Endothelial cell of umbilical vein (primary cell): ENCODE results near the gene CBY2. TPM values are rescaled to one million over a fixed set of nuclear protein-coding genes. Genes with fewer than 3 reads are reported as not detected.

Experiments
- Bru-seq: library from RNA; stranded (reverse); fragments of 400-500 nt; gene quantifications from one replicate; lab custom pipeline; 2021; lab: Mats Ljungman, UMichigan
- BruChase-seq, 2 experiments: library from RNA; stranded (reverse); fragments of 400-500 nt; gene quantifications; one replicate each; lab custom pipeline; 2021; lab: Mats Ljungman, UMichigan
- BruUV-seq: library from RNA; stranded (reverse); fragments of 400-500 nt; replicated peaks from 2 replicates; lab custom pipeline; 2021; lab: Mats Ljungman, UMichigan
- CTCF ChIA-PET: fragments of 300-600, 350-600 bp; sonication (Branson Sonifier 250); formaldehyde crosslinking; loops from one replicate; lab custom pipeline; 2021; ENCODE audit warnings: antibody characterized with exemption, inconsistent platforms; lab: Charles Lee
- POLR2A ChIA-PET: fragments of 300-600, 350-600 bp; sonication (Branson Sonifier 250); formaldehyde crosslinking; loops from one replicate; lab custom pipeline; 2021; ENCODE audit warnings: antibody characterized with exemption, inconsistent platforms; lab: Charles Lee
- DNase-seq: peaks from one replicate; pipeline ENCODE4 v3.0.0-alpha.2; 2011; ENCODE audit warnings: low read depth, low spot score
- FAIRE-seq: peaks from 2 replicates; lab custom pipeline; 2011; peaks lifted over from hg19 to GRCh38; lab: Jason Lieb, UNC
- H2AFZ ChIP-seq: 2 replicates; pipeline ENCODE4 v1.6.0; 2012; ENCODE audit warnings: low read depth, low read length, control low read depth, inconsistent platforms
- H3K27ac ChIP-seq: 2 replicates; pipeline ENCODE4 v1.5.1; 2011; ENCODE audit warnings: low read depth, mild to moderate bottlenecking, control low read depth, low read length, moderate library complexity; ENCODE audit not compliant: insufficient read depth
- H3K27me3 ChIP-seq, 2 experiments: 2 replicates each; pipeline versions ENCODE4 v1.6.0 to v1.6.1; 2011; ENCODE audit warnings: low read length in 2 of 2, mixed read lengths in 1 of 2; ENCODE audit not compliant: control insufficient read depth in 2 of 2, insufficient read depth in 2 of 2
- H3K36me3 ChIP-seq, 2 experiments: 2 replicates in 1 of 2; 3 replicates in 1 of 2; pipeline ENCODE4 v1.5.1; 2011; ENCODE audit warnings: low read length in 2 of 2, mild to moderate bottlenecking in 1 of 2, moderate library complexity in 1 of 2; ENCODE audit not compliant: control insufficient read depth in 2 of 2, insufficient read depth in 2 of 2; ENCODE audit errors: extremely low read depth in 1 of 2
- H3K4me1 ChIP-seq: 3 replicates; pipeline ENCODE4 v1.5.1; 2011; ENCODE audit warnings: mild to moderate bottlenecking, low read length; ENCODE audit not compliant: control insufficient read depth, insufficient read depth; ENCODE audit errors: extremely low read depth
- H3K4me2 ChIP-seq: 2 replicates; pipeline ENCODE4 v1.6.1; 2011; ENCODE audit warnings: low read length, control low read depth, mixed read lengths; ENCODE audit not compliant: insufficient read depth
- H3K4me3 ChIP-seq, 3 experiments: fragments of 200-600 bp in 1 of 3; sonication (generic), shearing (Covaris generic) in 1 of 3; replicated peaks in 1 of 3; 2 replicates each; pipeline ENCODE4 v1.5.1; 2011 to 2016; ENCODE audit warnings: control low read depth in 3 of 3, low read length in 3 of 3, mild to moderate bottlenecking in 2 of 3, inconsistent platforms in 1 of 3, low read depth in 1 of 3, moderate library complexity in 1 of 3; ENCODE audit not compliant: insufficient read depth in 1 of 3
- H3K79me2 ChIP-seq: 2 replicates; pipeline ENCODE4 v1.6.0; 2012; ENCODE audit warnings: low read length, inconsistent platforms; ENCODE audit not compliant: control insufficient read depth, insufficient read depth
- H3K9ac ChIP-seq: replicated peaks from 2 replicates; pipeline ENCODE3; 2011; ENCODE audit warnings: low read length, control low read depth; ENCODE audit not compliant: insufficient read depth; ENCODE audit errors: extremely low read depth
- H3K9me1 ChIP-seq: replicated peaks from 3 replicates; pipeline ENCODE4 v1.6.0; 2011; ENCODE audit warnings: mild to moderate bottlenecking, low read length; ENCODE audit not compliant: control insufficient read depth, insufficient read depth; ENCODE audit errors: extremely low read depth
- H3K9me3 ChIP-seq: replicated peaks from 2 replicates; pipeline ENCODE4 v1.5.1; 2012; ENCODE audit warnings: low read length, inconsistent platforms; ENCODE audit not compliant: control insufficient read depth, insufficient read depth
- H4K20me1 ChIP-seq: replicated peaks from 2 replicates; pipeline ENCODE3; 2011; ENCODE audit warnings: mild to moderate bottlenecking, low read length; ENCODE audit not compliant: control insufficient read depth, insufficient read depth; ENCODE audit errors: extremely low read depth
- FOS ChIP-seq: IDR thresholded peaks from 2 replicates; pipeline ENCODE4 v1.6.1; 2011; ENCODE audit warnings: mild to moderate bottlenecking, low read length, moderate library complexity, borderline replicate concordance; ENCODE audit not compliant: insufficient read depth
- GATA2 ChIP-seq: IDR thresholded peaks from 2 replicates; pipeline ENCODE4 v1.7.0; 2011; ENCODE audit warnings: low read depth, mild to moderate bottlenecking, moderate library complexity, mixed read lengths, low read length; ENCODE audit not compliant: insufficient read length, insufficient read depth
- JUN ChIP-seq: IDR thresholded peaks from 2 replicates; pipeline ENCODE4 v1.6.1; 2011; ENCODE audit warnings: borderline replicate concordance, low read depth; ENCODE audit not compliant: insufficient read length, insufficient read depth
- MAX ChIP-seq: IDR thresholded peaks from 2 replicates; pipeline ENCODE4 v1.6.1; 2011; ENCODE audit not compliant: insufficient read depth, insufficient read length
- MYC ChIP-seq: IDR thresholded peaks from one replicate; pipeline ENCODE4 v1.6.1; 2011; ENCODE audit warnings: mild to moderate bottlenecking, low read depth, low read length
- POLR2AphosphoS5 ChIP-seq: IDR thresholded peaks from 2 replicates; pipeline ENCODE4 v1.6.1; 2012; ENCODE audit warnings: low read depth, mild to moderate bottlenecking, control low read depth, low read length, moderate library complexity; ENCODE audit not compliant: insufficient read depth
- dilution Hi-C: fragments of 300-500 bp; cut with MboI; formaldehyde crosslinking; loops from one replicate; pipeline ENCODE4 v1.15.0; 2019; ENCODE audit warnings: low sequenced_read_pairs; ENCODE audit not compliant: extremely low pct_ligation_motif_present
- intact Hi-C: fragments of 100-400 bp; cut with micrococcal nuclease; formaldehyde crosslinking; loops from one replicate; pipeline ENCODE4 v1.10.0; 2022
- long read RNA-seq: library from polyadenylated mRNA; stranded (forward); transcript quantifications from one replicate; pipeline ENCODE4 v2.0.0, GENCODE V29; 2021
- polyA minus RNA-seq, 3 experiments: library from RNA; depleted of rRNA, polyadenylated mRNA; stranded (reverse); fragments of >200 nt; gene quantifications; 1 replicate in 1 of 3; 2 replicates in 2 of 3; pipeline ENCODE4 v1.2.3, GENCODE V29; 2011
- polyA plus RNA-seq, 4 experiments: library from polyadenylated mRNA; depleted of rRNA in 3 of 4; stranded (reverse) in 3 of 4; unstranded in 1 of 4; fragments of >200 nt; gene quantifications; 2 replicates each; pipeline versions ENCODE4 v1.2.1 to v1.2.3, GENCODE V29; 2011 to 2012; ENCODE audit warnings: missing spikeins in 1 of 4
- total RNA-seq: library from RNA; stranded (reverse); gene quantifications from 2 replicates; pipeline ENCODE4 v1.2.3, GENCODE V29; 2021
- TF ChIP-seq, protein P1 (sequence below), 2 donors: IDR thresholded peaks; 1 replicate in 1 of 2; 2 replicates in 1 of 2; pipeline ENCODE4 v1.5.1; 2011; ENCODE audit warnings: low read length in 2 of 2, mild to moderate bottlenecking in 2 of 2, moderate library complexity in 2 of 2, control low read depth in 1 of 2, inconsistent platforms in 1 of 2, low read depth in 1 of 2; ENCODE audit not compliant: insufficient read depth in 1 of 2; ENCODE audit errors: extremely low read depth in 1 of 2

CBY2 gene
- total RNA-seq: not detected in 2 replicates
- not detected in 2 replicates for polyA plus RNA-seq
- not detected in 2 replicates for polyA plus RNA-seq (2011; cell fraction: cytosol; rRNA removed)
- not detected in 2 replicates for polyA plus RNA-seq (2011; cell fraction: nucleus; rRNA removed)
- not detected in 2 replicates for polyA plus RNA-seq (2012)
- not detected in 2 replicates for polyA minus RNA-seq
- not detected for polyA minus RNA-seq (2011; cell fraction: cytosol; rRNA and poly(A)+ RNA removed)
- not detected in 2 replicates for polyA minus RNA-seq (2011; cell fraction: nucleus; rRNA and poly(A)+ RNA removed)
- Bru-seq, nascent RNA: not detected
- BruChase-seq, experiment 1, labeled RNA remaining after a 6-hour chase: not detected
- BruChase-seq, experiment 2, labeled RNA remaining after a 2-hour chase: not detected
- long read RNA-seq: 0 reads

DNA sequence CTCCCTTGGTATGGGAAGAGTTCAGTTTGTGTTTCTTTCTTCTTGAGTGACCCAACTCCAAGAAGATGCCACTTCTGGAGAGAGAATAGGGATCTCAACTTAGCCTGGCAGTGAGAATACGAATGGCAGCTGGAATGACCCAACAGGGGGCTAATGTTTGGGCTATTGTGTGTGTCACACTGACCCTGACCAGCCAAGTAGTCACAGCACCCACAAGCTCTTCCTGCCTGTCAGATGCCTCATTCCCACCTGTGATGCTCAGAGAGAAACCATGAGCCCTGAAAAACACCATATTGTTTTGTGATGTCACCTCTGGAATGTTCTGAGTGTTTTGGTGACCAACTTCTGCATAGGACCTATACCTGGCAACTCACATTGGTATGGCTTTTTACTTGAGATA, at the start of gene CBY2:
Gene CBY2 (plus strand): TSS at position 233 of the 400 bp plus-strand sequence. CDS start 71 bp downstream, at position 304.
- Histone ChIP-seq H3K4me3 (no peak within 1 kb of the TSS), H3K36me3 (no peaks in the 10 kb centered on the region), H3K4me2 (no peak within 1 kb of the TSS), H3K4me1 (no peaks in the 10 kb centered on the region), H3K9me3 (no peaks in the 10 kb centered on the region), H3K9me1 (no peaks in the 10 kb centered on the region), H3K79me2 (no peaks in the 10 kb centered on the region), H3K9ac (no peak within 1 kb of the TSS), H3K27me3 (peaks cover 2 to 5% of the 10 kb centered on the region in 2 experiments), H3K27ac (no peak within 1 kb of the TSS), H2AFZ (no peak within 1 kb of the TSS), H4K20me1 (no peaks in the 10 kb centered on the region)
- no peak for FAIRE-seq
- TF ChIP-seq JUN: no peak
- TF ChIP-seq, protein P1, sequence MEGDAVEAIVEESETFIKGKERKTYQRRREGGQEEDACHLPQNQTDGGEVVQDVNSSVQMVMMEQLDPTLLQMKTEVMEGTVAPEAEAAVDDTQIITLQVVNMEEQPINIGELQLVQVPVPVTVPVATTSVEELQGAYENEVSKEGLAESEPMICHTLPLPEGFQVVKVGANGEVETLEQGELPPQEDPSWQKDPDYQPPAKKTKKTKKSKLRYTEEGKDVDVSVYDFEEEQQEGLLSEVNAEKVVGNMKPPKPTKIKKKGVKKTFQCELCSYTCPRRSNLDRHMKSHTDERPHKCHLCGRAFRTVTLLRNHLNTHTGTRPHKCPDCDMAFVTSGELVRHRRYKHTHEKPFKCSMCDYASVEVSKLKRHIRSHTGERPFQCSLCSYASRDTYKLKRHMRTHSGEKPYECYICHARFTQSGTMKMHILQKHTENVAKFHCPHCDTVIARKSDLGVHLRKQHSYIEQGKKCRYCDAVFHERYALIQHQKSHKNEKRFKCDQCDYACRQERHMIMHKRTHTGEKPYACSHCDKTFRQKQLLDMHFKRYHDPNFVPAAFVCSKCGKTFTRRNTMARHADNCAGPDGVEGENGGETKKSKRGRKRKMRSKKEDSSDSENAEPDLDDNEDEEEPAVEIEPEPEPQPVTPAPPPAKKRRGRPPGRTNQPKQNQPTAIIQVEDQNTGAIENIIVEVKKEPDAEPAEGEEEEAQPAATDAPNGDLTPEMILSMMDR (IDR thresholded peaks at IDR 0.05; ENCODE audit: extremely low read depth in 1 of 2, insufficient read depth in 1 of 2, low read depth in 1 of 2, low read length in 2 of 2): no peak
- no peak for TF ChIP-seq POLR2AphosphoS5
- no peak for TF ChIP-seq GATA2
- no peak for TF ChIP-seq FOS
- no peak for TF ChIP-seq MAX
- no peak for TF ChIP-seq MYC
- dilution Hi-C loops: no loop called here
- BruUV-seq: no TSS peak
- DNase-seq: no peak
- ChIA-PET POLR2A (no interaction called here), CTCF (no interaction called here)
- intact Hi-C loops: no loop called here
